ENCODE data around the gene DPP10. TPM values are rescaled to one million over a fixed set of nuclear protein-coding genes. Genes with fewer than 3 reads are reported as not detected.

The DPP10 gene
- total and polyA plus RNA-seq, 2 of the 13 experiments (the other 11 are each of a cell fraction or from before 2014, with no cell fraction given), result 0.95 to 1.7 TPM

- no peak overlapping the region for H2AFZ ChIP-seq (ENCODE audit: low read length)
- H3K9ac ChIP-seq (ENCODE audit: insufficient read depth, low read depth, low read length), result no peak overlapping the region
- no peaks in the 10 kb centered on the region for H3K9me3 ChIP-seq (ENCODE audit: low read length)
- TF ChIP-seq ZNF747 (CRISPR knock-in tag; IDR thresholded peaks at IDR 0.05; ENCODE audit: borderline replicate concordance), result no peak
- no peak for TF ChIP-seq MXD4 (CRISPR knock-in tag; IDR thresholded peaks at IDR 0.05)
- TF ChIP-seq ZNF383 (CRISPR knock-in tag; IDR thresholded peaks at IDR 0.05; ENCODE audit: borderline replicate concordance), result no peak
- TF ChIP-seq ETS1 (CRISPR knock-in tag; IDR thresholded peaks at IDR 0.05), result no peak
- TF ChIP-seq NR2F2 (IDR thresholded peaks at IDR 0.05; ENCODE audit: borderline replicate concordance, low read depth), result no peak
- TF ChIP-seq KLF6 (CRISPR knock-in tag; IDR thresholded peaks at IDR 0.05), result no peak
- in situ Hi-C loops (cut with HindIII; ENCODE audit: extremely low pct_ligation_motif_present, low pct_unique_long_range_greater_than_20kb) (no loop called here), intact Hi-C loops (cut with micrococcal nuclease; ENCODE audit: unreplicated experiment) (no loop called here)
- H3K4me2 ChIP-seq (ENCODE audit: low read depth, low read length), result no peak overlapping the region
- BruUV-seq (replicated peaks), result no TSS peak
- no peaks in the 10 kb centered on the region for H3K4me1 ChIP-seq (ENCODE audit: insufficient read depth, low read length)
- ChIA-PET POLR2A (no interaction called here), CTCF (ENCODE audit: low intra/inter-chr PET ratio, low total read pairs) (no interaction called here)
- no peak for ATAC-seq
- 0% methylated on average over 1 of the region's 1 CpG for WGBS (ENCODE audit: low lambda C conversion rate)
- no peaks in the 10 kb centered on the region for H3K79me2 ChIP-seq (ENCODE audit: insufficient read depth, low read length)
- no peaks in the 10 kb centered on the region for H4K20me1 ChIP-seq (ENCODE audit: insufficient read depth, low read length)
- H3K27me3 ChIP-seq (ENCODE audit: control insufficient read depth in 1 of 2, insufficient read depth in 2 of 2, low read length in 2 of 2), result no peaks in the 10 kb centered on the region
- H3K27ac ChIP-seq (ENCODE audit: extremely low read length, insufficient read depth, low read length), result no peak overlapping the region
- H3K4me3 ChIP-seq (replicated peaks in 1 of 3; ENCODE audit: insufficient read depth in 1 of 3, low read depth in 2 of 3, low read length in 3 of 3), result no peak overlapping the region
- no peak for FAIRE-seq
- DNase-seq (ENCODE audit: low spot score), result no peak
- no peaks in the 10 kb centered on the region for H3K36me3 ChIP-seq (replicated peaks in 1 of 2; ENCODE audit: control insufficient read depth in 1 of 2, insufficient read depth in 2 of 2, low read length in 2 of 2)
These were observed 414.8 kb downstream of the DPP10 start for GRCh38 chr2:114857196-114857595.

GRCh38 chr2:114859726-114860510 lies 417.5 kb downstream of the DPP10 start:
- in situ Hi-C loops (cut with HindIII; ENCODE audit: extremely low pct_ligation_motif_present, low pct_unique_long_range_greater_than_20kb), result no loop called here
- CTCF ChIA-PET (ENCODE audit: low intra/inter-chr PET ratio, low total read pairs), result no interaction called here
- no peak for ATAC-seq

More at GRCh38 chr2:114859726-114860510, 417.5 kb downstream of the DPP10 start:
- H3K4me1 ChIP-seq (ENCODE audit: insufficient read depth, low read length), result no peaks in the 10 kb centered on the region
- 59% methylated on average over 6 of the region's 6 CpGs for WGBS (ENCODE audit: low lambda C conversion rate)
- H3K4me2 ChIP-seq (ENCODE audit: low read depth, low read length), result no peak overlapping the region
- no peak for FAIRE-seq
- no TSS peak for BruUV-seq (replicated peaks)
- intact Hi-C loops (cut with micrococcal nuclease; ENCODE audit: unreplicated experiment), result no loop called here
- POLR2A ChIA-PET, result no interaction called here
- no peak for DNase-seq (ENCODE audit: low spot score)
- H2AFZ ChIP-seq (ENCODE audit: low read length), result no peak overlapping the region
- no peak for TF ChIP-seq ZNF546 (CRISPR knock-in tag; conservative IDR thresholded peaks at IDR 0.05)
- TF ChIP-seq, protein P1, sequence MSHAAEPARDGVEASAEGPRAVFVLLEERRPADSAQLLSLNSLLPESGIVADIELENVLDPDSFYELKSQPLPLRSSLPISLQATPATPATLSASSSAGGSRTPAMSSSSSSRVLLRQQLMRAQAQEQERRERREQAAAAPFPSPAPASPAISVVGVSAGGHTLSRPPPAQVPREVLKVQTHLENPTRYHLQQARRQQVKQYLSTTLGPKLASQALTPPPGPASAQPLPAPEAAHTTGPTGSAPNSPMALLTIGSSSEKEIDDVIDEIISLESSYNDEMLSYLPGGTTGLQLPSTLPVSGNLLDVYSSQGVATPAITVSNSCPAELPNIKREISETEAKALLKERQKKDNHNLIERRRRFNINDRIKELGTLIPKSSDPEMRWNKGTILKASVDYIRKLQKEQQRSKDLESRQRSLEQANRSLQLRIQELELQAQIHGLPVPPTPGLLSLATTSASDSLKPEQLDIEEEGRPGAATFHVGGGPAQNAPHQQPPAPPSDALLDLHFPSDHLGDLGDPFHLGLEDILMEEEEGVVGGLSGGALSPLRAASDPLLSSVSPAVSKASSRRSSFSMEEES (CRISPR knock-in tag; IDR thresholded peaks at IDR 0.05), result no peak
- TF ChIP-seq ZFYVE20 (CRISPR knock-in tag; IDR thresholded peaks at IDR 0.05; ENCODE audit: borderline replicate concordance, low read depth), result no peak
- no peak for TF ChIP-seq DPF2 (CRISPR knock-in tag; IDR thresholded peaks at IDR 0.05; ENCODE audit: borderline replicate concordance, low read depth)
- TF ChIP-seq HMG20A (CRISPR knock-in tag; IDR thresholded peaks at IDR 0.05; ENCODE audit: borderline replicate concordance), result no peak
- no peaks in the 10 kb centered on the region for H3K36me3 ChIP-seq (replicated peaks in 1 of 2; ENCODE audit: control insufficient read depth in 1 of 2, insufficient read depth in 2 of 2, low read length in 2 of 2)
- no peaks in the 10 kb centered on the region for H3K27me3 ChIP-seq (ENCODE audit: control insufficient read depth in 1 of 2, insufficient read depth in 2 of 2, low read length in 2 of 2)
- no peaks in the 10 kb centered on the region for H4K20me1 ChIP-seq (ENCODE audit: insufficient read depth, low read length)
- H3K79me2 ChIP-seq (ENCODE audit: insufficient read depth, low read length), result no peaks in the 10 kb centered on the region
- no peak overlapping the region for H3K9ac ChIP-seq (ENCODE audit: insufficient read depth, low read depth, low read length)
- no peak overlapping the region for H3K27ac ChIP-seq (ENCODE audit: extremely low read length, insufficient read depth, low read length)
- no peaks in the 10 kb centered on the region; the same call in 1 of the 2 replicates for H3K9me3 ChIP-seq (ENCODE audit: low read length)
- H3K4me3 ChIP-seq (replicated peaks in 1 of 3; ENCODE audit: insufficient read depth in 1 of 3, low read depth in 2 of 3, low read length in 3 of 3), result no peak overlapping the region

Data from HepG2 (cell line).